ENCODE results near the gene MPP3. TPM values are rescaled to one million over a fixed set of nuclear protein-coding genes. Genes with fewer than 3 reads are reported as not detected.

The MPP3 gene
- total RNA-seq, 3 donors from 2014 or later (not counting 1 experiment from before 2014, with no cell fraction given), result not detected

DNA sequence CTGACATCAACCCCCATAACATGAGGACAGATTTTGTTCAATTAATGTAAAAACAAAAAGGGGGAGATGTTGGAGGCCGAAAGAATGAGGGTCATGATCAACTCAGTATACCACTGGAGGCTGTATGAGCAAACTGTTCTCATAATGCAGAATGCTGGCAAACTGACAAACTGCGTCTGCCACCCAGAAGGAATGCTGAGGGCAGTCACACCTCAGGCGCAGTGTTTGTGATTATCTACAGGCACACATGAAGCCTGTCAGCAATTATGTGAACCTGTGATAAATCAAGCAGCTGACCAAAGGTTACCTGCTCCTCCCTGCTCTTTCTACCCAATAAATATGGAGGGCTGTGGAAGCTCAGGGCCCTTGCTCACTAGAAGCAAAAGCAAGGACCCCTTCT lies 41.3 kb upstream of the MPP3 start:
- H3K36me3 Mint-ChIP-seq, result no peaks in the 10 kb centered on the region

DNA sequence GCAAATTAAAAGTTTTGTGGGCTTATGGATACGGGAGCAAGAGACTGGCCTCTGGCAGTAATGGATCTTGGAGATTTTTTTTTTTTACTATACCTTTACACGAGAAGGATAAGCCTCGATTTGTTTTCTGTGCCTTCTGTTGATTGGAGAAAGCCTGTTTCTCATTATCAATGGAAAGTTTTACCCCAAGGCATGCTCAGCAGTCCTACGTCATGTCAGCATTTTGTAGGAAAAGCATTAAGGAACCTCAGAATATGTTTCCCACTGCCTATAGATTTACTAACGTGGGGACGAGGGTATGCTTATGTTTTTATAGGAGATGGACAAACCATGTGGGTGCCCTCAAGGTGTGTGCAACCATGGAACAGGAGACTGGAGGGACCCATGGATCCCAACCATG lies 40.9 kb upstream of the MPP3 start:
- intact Hi-C loops (cut with micrococcal nuclease), result no loop called here
- no peaks in the 10 kb centered on the region for H3K36me3 ChIP-seq (ENCODE audit: control insufficient read depth, insufficient read depth, low read length)
- H3K27me3 ChIP-seq (ENCODE audit: control insufficient read depth, insufficient read depth, low read length), result peaks cover 6% of the 10 kb centered on the region
- H3K27ac ChIP-seq (ENCODE audit: low read length), result no peak overlapping the region
- no peak for DNase-seq
- H3K4me3 ChIP-seq (ENCODE audit: low read length), result no peak overlapping the region
- Mint-ChIP-seq H3K9me3 (no peaks in the 10 kb centered on the region), H3K4me3 (no peak overlapping the region), H3K27me3 (ENCODE audit: low read depth in 2 of 2) (peaks cover 12 to 40% of the 10 kb centered on the region in 2 donors), H3K36me3 (no peaks in the 10 kb centered on the region), H3K4me1 (peaks cover 0 to 2% of the 10 kb centered on the region in 2 donors), H3K27ac (no peak overlapping the region)
- no peak for ATAC-seq
- 82% methylated on average over 4 of the region's 6 CpGs for WGBS (ENCODE audit: insufficient coverage)
- H3K9me3 ChIP-seq (ENCODE audit: control insufficient read depth, insufficient read depth, low read length), result no peaks in the 10 kb centered on the region
- H3K4me1 ChIP-seq (ENCODE audit: control insufficient read depth, insufficient read depth, low read length), result peaks cover 4% of the 10 kb centered on the region
- TF ChIP-seq, protein P1, sequence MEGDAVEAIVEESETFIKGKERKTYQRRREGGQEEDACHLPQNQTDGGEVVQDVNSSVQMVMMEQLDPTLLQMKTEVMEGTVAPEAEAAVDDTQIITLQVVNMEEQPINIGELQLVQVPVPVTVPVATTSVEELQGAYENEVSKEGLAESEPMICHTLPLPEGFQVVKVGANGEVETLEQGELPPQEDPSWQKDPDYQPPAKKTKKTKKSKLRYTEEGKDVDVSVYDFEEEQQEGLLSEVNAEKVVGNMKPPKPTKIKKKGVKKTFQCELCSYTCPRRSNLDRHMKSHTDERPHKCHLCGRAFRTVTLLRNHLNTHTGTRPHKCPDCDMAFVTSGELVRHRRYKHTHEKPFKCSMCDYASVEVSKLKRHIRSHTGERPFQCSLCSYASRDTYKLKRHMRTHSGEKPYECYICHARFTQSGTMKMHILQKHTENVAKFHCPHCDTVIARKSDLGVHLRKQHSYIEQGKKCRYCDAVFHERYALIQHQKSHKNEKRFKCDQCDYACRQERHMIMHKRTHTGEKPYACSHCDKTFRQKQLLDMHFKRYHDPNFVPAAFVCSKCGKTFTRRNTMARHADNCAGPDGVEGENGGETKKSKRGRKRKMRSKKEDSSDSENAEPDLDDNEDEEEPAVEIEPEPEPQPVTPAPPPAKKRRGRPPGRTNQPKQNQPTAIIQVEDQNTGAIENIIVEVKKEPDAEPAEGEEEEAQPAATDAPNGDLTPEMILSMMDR (IDR thresholded peaks at IDR 0.05), result no peak

More for the DNA sequence above, 41.3 kb upstream of the MPP3 start:
- Mint-ChIP-seq H3K27me3 (ENCODE audit: low read depth in 2 of 2) (peaks cover 16 to 39% of the 10 kb centered on the region in 2 donors), H3K4me3 (no peak overlapping the region), H3K9me3 (no peaks in the 10 kb centered on the region), H3K4me1 (peaks cover 0 to 5% of the 10 kb centered on the region in 2 donors), H3K27ac (no peak overlapping the region)
- Histone ChIP-seq H3K27ac (ENCODE audit: low read length) (no peak overlapping the region), H3K4me3 (ENCODE audit: low read length) (no peak overlapping the region), H3K9me3 (ENCODE audit: control insufficient read depth, insufficient read depth, low read length) (no peaks in the 10 kb centered on the region), H3K36me3 (ENCODE audit: control insufficient read depth, insufficient read depth, low read length) (no peaks in the 10 kb centered on the region), H3K27me3 (ENCODE audit: control insufficient read depth, insufficient read depth, low read length) (peaks cover 6% of the 10 kb centered on the region), H3K4me1 (ENCODE audit: control insufficient read depth, insufficient read depth, low read length) (peaks cover 4% of the 10 kb centered on the region)
- TF ChIP-seq, protein P1 (IDR thresholded peaks at IDR 0.05), result no peak
- no peak for DNase-seq
- no peak for ATAC-seq
- intact Hi-C loops (cut with micrococcal nuclease), result no loop called here
- 94% methylated on average over 3 of the region's 3 CpGs for WGBS (ENCODE audit: insufficient coverage)

DNA sequence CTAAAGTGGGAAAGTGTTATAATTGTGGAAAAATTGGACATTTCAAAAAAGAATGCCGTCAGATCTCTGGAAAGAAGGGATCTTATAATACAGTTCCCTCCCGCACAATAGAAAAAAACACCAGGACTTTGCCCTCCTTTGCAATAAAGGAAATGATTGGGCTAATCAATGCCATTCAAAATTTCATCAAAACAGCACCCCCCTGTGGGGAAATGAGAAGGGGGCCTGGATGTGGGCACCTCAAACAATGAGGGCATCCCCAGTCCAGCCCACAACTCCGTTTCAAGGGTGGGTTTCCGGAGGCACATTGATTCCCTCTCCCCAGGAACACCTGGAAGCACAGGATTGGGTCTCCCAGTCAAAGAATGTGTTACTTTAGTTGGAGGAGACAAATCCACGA lies 40.1 kb upstream of the MPP3 start:
- no peak for ATAC-seq
- TF ChIP-seq, protein P1 (IDR thresholded peaks at IDR 0.05), result no peak

More for the DNA sequence above, 40.1 kb upstream of the MPP3 start:
- H3K27ac ChIP-seq (ENCODE audit: low read length), result no peak overlapping the region
- H3K27me3 Mint-ChIP-seq (ENCODE audit: low read depth in 2 of 2), result peaks cover 17 to 47% of the 10 kb centered on the region in 2 donors
- no peaks in the 10 kb centered on the region for H3K4me1 ChIP-seq (ENCODE audit: control insufficient read depth, insufficient read depth, low read length)
- no peak for DNase-seq
- intact Hi-C loops (cut with micrococcal nuclease), result no loop called here
- H3K4me3 Mint-ChIP-seq, result no peak overlapping the region
- H3K4me3 ChIP-seq (ENCODE audit: low read length), result no peak overlapping the region
- no peak overlapping the region for H3K27ac Mint-ChIP-seq
- H3K36me3 Mint-ChIP-seq, result no peaks in the 10 kb centered on the region
- no peaks in the 10 kb centered on the region for H3K36me3 ChIP-seq (ENCODE audit: control insufficient read depth, insufficient read depth, low read length)
- H3K9me3 ChIP-seq (ENCODE audit: control insufficient read depth, insufficient read depth, low read length), result no peaks in the 10 kb centered on the region
- H3K4me1 Mint-ChIP-seq, result no peaks in the 10 kb centered on the region
- peaks cover 6% of the 10 kb centered on the region for H3K27me3 ChIP-seq (ENCODE audit: control insufficient read depth, insufficient read depth, low read length)
- no peaks in the 10 kb centered on the region for H3K9me3 Mint-ChIP-seq
- 68% methylated on average over 4 of the region's 5 CpGs for WGBS (ENCODE audit: insufficient coverage)
